Measurements from ENCODE around the gene EXD3.

The EXD3 gene

DNA sequence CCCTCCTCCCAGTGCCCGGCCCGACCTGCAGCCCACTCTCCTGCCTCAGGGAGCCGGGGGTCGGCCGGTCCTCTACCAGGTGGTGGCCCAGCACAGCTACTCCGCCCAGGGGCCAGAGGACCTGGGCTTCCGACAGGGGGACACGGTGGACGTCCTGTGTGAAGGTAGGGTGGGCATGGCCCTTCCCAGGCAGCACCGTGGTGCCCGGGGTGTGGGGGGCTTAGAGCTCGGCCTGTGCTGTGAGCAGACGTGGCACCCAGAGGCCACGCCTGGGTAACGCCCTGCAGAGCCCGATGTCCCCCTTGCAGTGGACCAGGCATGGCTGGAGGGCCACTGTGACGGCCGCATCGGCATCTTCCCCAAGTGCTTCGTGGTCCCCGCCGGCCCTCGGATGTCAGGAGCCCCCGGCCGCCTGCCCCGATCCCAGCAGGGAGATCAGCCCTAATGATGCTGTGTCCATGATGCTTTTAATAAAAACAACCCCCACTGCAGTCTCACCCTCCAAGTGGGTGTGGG, 11.0 kb upstream of the EXD3 start:
- peak; percentile 1 for DNase-seq

GRCh38 chr9:137433349-137433915, 10.5 kb upstream of the EXD3 start:
- DNase-seq: no peak

GRCh38 chr9:137432687-137433348, 9.9 kb upstream of the EXD3 start:
- peak; percentile 1 for DNase-seq

DNA sequence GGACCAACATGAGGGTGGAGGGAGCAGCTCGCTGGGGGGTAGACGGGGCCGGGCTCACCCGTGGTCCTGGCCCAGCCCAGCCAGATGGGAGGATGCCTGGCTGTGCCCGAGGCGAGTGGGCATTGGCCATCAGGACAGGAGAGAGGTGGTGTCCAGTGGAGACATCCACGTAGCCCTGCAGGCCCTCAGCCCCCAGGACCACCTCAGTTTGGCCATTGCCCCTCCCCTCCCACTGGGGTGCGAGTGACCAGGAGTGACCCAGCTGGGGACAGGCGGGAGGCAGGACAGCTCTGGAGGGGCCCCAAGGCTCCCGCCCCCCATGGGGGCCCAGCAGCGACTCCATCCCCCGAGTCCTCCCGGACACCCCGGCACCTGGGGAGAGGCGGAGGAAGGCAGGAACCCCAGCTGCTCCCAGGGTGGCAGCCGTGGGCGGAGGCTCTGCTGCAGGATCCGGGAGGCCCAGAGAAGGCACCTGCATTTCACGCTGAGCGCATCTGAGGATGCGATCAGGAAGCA, 8.5 kb upstream of the EXD3 start:
- DNase-seq: peak; percentile 0

GRCh38 chr9:137430723-137431415, 7.9 kb upstream of the EXD3 start:
- DNase-seq: peak; percentile 5

DNA sequence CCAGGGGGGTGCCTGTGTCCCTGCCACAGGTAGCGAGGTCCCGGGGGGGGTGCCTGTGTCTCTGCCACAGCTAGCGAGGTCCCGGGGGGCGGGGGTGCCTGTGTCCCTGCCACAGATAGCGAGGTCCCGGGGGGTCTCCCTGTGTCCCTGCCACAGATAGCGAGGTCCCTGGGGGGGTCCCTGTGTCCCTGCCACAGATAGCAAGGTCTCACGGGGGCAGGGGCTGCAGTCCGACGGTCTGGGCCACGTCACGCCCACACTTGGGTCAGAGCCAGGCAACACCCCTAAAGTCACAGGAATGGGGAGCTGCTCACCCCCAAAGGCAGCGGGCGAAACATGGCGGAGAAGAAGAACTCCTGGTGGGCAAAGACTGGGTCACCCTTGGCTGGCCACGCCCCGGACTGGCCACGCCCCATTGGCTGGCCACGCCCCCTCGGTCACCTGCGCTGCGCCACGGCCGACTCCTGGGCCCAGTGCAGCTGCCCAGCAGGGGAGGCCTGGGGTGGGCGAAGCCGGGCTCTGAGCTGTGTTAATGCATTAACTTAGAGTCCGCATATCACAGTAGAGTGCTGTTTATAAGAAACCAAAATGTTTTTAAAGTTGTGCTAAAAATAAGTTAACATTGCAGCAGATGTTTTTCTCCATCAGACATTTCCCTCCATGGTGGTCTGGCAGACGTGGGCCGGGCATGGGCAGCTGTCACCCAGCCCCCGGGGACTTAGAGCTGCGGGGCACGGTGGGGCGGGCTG, 7.2 kb upstream of the EXD3 start:
- DNase-seq: no peak

- DNase-seq: no peak
Measured at GRCh38 chr9:137429546-137429890, 6.6 kb upstream of the EXD3 start.

DNA sequence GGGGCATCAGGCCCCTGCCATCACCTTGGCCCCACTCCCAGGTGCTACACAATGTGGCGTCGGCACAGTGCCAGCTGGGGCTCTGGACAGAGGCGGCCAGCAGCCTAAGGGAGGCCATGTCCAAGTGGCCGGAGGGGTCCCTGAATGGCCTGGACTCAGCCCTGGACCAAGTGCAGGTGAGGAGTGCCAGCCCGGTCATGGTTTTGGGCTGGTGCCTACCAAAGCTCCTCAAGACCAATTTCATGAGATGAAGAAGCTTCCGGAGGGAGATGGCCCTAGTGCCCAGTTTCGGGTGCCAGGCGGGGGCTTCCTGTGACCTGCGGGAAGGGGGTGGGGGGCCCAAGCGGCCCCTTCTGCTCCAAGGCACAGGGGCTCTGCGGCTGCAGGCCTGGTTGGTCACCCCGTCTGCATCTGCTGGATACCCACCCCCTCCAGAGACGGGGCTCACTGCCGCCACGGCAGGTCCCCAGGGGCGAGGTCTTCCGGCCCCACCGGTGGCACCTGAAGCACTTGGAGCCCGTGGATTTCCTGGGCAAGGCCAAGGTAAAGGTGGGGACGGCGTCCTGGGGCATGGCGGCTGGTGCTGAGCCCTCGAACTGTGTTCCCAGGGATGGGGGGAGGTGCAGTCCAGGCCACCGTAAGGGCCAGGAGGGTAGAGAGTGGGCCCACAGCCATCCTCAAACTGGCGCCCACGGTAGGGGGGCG, 6.0 kb upstream of the EXD3 start:
- no peak for DNase-seq

DNA sequence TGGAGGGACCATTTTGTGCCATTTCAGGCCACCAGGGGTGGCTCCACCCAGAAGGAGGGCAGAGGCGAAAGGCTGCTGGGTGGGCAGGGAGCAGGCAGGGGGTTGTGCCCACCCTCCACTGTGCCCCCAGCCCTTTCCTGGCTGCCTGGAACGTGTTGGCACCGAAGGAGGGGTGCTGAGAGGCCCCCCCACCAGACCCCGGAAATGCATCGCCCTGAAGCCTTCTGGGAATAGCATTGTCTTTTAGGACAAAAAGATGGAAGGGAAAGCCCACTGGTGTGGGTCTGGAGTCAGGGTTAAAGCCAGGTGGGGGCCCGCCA, 5.3 kb upstream of the EXD3 start:
- DNase-seq: no peak

DNA sequence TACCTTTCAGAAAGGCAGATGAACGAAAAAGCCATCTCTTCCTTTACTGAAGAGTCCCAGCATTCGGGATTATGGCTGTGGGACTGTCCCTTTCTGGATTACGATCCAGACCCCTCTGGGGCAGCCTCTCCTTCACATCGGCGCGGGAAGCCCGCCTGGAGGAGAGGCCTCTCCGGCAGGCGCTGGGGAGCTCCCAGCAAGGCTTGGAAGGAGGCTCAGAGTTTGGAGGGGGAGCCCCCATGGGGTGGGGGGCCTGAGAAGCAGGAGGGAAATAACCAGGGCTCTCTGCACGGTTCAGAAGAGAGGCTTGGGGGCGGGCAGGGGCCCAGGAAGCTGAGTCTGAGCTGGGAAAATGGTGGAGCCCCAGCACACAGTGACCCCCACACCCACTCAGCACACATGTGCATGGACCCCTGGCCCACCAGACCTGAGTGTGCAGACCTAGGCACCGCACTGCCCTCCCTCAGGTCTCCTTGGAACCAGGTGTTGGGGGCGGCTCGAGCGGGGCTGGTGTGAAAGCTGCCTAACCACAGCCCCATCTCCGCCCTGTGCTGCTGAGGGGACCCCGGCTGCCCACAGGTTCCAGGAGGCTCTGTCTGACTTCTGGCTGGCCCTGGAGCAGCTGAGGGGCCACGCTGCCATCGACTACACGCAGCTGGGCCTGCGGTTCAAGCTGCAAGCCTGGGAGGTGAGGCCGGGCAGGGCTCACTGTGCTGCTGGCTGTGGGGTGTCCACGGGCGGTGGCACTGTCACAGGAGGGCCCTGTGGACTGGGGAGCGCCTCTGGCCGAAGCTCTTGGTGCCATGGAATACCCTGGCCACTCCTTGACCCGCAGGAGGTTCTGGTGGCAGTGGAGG, 4.7 kb upstream of the EXD3 start:
- DNase-seq: no peak

DNA sequence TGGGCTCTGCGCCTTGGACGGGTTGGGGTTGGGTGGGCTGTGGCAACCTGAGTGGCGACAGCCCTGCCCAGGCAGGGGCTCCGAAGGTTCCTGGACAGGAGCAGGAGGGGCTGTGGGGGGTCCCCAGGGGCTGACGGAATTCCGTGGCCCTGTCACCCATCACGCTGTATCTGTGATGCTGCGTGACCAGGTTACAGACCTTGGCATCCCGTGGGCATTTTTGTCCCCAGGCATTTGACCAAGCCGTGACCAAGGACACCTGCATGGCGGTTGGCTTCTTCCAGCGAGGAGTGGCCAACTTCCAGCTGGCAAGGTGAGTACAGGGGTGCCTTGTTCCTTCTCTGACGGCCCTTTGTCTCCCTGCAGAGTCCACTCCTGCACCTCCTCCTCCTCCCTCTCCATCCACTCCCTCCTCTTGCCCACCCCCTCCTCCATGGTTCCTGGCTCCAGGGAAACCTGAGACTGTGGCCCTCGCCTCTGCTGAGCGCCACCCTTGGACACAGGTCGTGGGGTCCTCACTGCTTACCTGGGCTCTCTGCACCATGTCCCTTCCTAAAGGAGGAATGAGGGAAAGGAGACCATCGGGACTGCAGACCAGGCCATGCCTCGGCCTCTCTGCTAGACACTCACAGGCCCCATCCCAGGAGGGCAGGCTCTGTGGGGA, 3.2 kb upstream of the EXD3 start:
- no peak for DNase-seq

- peak; percentile 61 for DNase-seq
Measured at GRCh38 chr9:137423514-137424291, 741 bp upstream of the EXD3 start.

DNA sequence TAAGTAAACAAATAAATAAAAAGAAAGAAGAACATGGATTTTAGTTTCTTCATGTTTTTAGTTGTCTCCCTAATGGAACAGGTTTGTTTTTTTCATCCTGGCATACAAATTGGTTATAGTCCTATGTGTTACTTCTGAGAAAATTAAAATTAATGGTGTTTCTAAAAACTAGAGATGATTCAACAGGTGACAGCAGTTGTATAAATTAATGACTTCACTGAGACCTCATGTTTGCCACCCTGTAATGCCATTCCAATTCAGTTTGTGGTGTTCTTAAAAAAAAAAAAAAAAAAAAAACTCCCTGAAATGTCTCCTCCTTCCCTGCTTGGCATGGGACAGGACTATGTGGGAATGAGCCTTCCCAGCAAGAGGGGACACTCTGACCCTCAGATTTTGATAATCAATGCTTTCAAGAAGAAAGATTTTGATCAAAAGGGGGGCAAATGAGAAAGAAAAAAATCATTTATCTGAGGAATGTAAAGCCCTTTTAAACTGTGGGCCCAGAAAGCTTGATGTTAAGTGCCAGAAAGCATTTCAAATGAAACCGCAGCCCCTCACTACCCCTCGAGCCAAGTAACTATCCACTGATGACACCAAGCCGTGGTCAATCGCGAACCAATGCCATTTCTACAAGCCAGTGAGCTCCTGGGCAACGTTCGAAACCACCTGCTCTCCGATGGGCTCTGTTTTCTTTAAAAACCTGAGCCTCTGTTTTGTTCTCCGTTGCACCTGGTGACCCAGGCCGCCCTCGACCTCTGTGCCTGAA, 941 bp downstream of the EXD3 start:
- DNase-seq: no peak

DNA sequence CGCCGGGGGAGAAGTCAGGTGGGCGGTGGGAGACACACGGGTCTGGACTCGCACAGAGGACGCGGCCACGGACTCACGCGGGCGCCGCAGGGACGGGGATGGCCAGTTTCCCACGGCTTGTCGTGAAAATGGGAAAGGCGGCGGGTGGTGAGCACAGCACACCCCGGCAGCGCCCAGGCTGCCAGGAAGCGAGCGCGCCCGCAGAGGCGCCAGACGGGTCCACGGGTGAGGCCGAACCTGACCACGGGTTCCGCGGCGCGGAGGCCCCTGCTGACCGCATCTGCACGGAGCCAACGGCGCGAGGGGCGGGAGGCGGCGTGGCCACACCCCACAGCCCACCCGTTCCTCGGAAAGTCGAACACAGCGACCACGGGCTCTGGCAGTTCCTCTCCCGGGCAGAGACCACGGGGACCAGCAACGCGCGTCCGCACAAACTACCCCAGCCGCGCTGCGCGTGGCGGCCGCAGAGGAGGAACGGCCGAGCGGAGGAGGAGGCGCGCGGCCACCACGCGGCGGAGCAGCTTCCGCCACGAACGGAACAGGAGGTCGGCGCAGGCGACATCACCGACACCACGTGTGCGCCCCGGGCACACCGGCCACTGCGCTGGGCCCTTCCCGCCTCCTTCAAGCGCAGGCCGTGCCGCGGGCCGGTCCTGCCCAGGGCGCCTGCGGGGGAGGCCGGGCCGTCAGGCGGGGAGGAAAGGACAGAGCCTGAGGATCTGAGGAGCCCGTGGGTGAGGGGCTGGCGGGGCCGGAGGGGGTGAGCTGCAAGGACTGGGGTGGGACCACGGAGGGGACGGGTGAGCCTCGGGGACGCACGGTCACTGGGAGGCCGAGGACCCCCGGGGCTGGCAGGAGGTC, 5.6 kb downstream of the EXD3 start:
- DNase-seq: no peak

GRCh38 chr9:137416563-137417151, 6.3 kb downstream of the EXD3 start:
- no peak for DNase-seq

DNA sequence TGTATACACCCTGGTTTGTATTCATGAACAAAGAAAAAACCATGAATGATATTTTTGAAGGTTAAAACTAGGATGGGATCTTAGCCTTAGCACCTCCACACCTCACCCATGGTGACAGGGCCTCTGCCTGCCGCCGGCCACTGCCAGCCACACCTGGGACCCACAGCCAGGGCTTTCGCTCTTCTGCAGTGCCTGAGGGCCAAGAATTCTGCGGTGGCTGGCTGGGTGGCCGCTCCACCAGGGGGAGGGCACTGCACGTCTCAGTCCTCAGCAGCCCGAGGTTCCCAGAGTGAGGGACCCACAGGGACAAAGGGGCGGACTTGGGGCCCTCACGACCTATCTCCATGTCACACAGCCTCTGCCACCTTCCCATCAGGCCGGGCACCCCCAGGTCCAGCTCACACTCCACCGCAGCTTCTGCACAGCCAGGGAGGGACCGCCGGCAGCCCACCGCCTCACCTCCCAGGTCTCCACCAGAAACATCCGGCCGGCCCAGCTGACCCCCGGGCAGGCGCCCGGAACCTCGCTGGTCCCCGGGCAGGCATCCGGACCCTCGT, 6.9 kb downstream of the EXD3 start:
- no peak for DNase-seq

- no peak for DNase-seq
Measured at GRCh38 chr9:137415451-137415850, 7.5 kb downstream of the EXD3 start.

Data from right kidney (tissue), 1 donor.